Upper lobe of right lung (tissue), 1 donor: ENCODE results near the gene GRID2IP. TPM values are rescaled to one million over a fixed set of nuclear protein-coding genes. Genes with fewer than 3 reads are reported as not detected.

Experiments used
- ATAC-seq: fragments of 200-7000 bp; cut with Tn5 transposase; one replicate; pipeline ENCODE4 v1.9.1; 2020; ENCODE audit warnings: mild to moderate bottlenecking, moderate library complexity
- DNase-seq: peaks from one replicate; pipeline ENCODE4 v3.0.0-alpha.2; 2020
- H3K27ac ChIP-seq: fragments of 200-600 bp; one replicate; pipeline ENCODE4 v1.8.0; 2022
- H3K27me3 ChIP-seq: fragments of 200-600 bp; one replicate; pipeline ENCODE4 v1.8.0; 2022; ENCODE audit warnings: mild to moderate bottlenecking
- H3K36me3 ChIP-seq: fragments of 200-600 bp; one replicate; pipeline ENCODE4 v1.8.0; 2022
- H3K4me1 ChIP-seq: fragments of 200-600 bp; one replicate; pipeline ENCODE4 v1.8.0; 2022
- H3K4me3 ChIP-seq: fragments of 200-600 bp; one replicate; pipeline ENCODE4 v1.8.0; 2022; ENCODE audit warnings: mild to moderate bottlenecking
- H3K9me3 ChIP-seq: fragments of 200-600 bp; one replicate; pipeline ENCODE4 v1.8.0; 2022
- CTCF ChIP-seq: fragments of 200-600 bp; IDR thresholded peaks from one replicate; pipeline ENCODE4 v1.8.0; 2022; ENCODE audit warnings: antibody characterized with exemption
- intact Hi-C: fragments of 100-400 bp; cut with DNase I; formaldehyde crosslinking; loops from one replicate; pipeline ENCODE4 v1.11.0; 2022
- total RNA-seq: library from RNA; stranded (reverse); fragmentation: NEBNext Ultra II Directional; extraction: Animal tissue kit (Norgen Biotek cat#: 25700); gene quantifications from one replicate; pipeline ENCODE4 v1.2.1, GENCODE V29; 2021
- donor health status: DM: no; HTN: yes; CAD: no; lungs with severe emphysema.

The GRID2IP gene
- total RNA-seq, 1 donor from 2014 or later, result 0.46 TPM

GRCh38 chr7:6479067-6479466, 72.2 kb downstream of the GRID2IP start:
- no peak for ATAC-seq
- no peak overlapping the region for H3K4me3 ChIP-seq
- no peak overlapping the region for H3K27ac ChIP-seq
- H3K36me3 ChIP-seq, result peaks cover 12% of the 10 kb centered on the region
- TF ChIP-seq CTCF, result no peak
- DNase-seq, result no peak
- intact Hi-C loops, result no loop called here
- no peaks in the 10 kb centered on the region for H3K9me3 ChIP-seq
- H3K4me1 ChIP-seq, result peaks cover 40% of the 10 kb centered on the region
- no peaks in the 10 kb centered on the region for H3K27me3 ChIP-seq

GRCh38 chr7:6478186-6478585, 73.1 kb downstream of the GRID2IP start:
- no peak for DNase-seq
- Histone ChIP-seq H3K4me3 (no peak overlapping the region), H3K4me1 (peaks cover 40% of the 10 kb centered on the region)

GRCh38 chr7:6477318-6477660, 74.0 kb downstream of the GRID2IP start:
- H3K9me3 ChIP-seq, result no peaks in the 10 kb centered on the region
- peaks cover 30% of the 10 kb centered on the region for H3K36me3 ChIP-seq
- H3K4me1 ChIP-seq, result peaks cover 33% of the 10 kb centered on the region
- ATAC-seq (no peak), DNase-seq (no peak)
- H3K27ac ChIP-seq, result no peak overlapping the region
- no peak overlapping the region for H3K4me3 ChIP-seq
- no peak for TF ChIP-seq CTCF
- intact Hi-C loops, result no loop called here
- no peaks in the 10 kb centered on the region for H3K27me3 ChIP-seq

More at GRCh38 chr7:6478186-6478585, 73.1 kb downstream of the GRID2IP start:
- no peak for ATAC-seq
- no peak for TF ChIP-seq CTCF
- no peaks in the 10 kb centered on the region for H3K27me3 ChIP-seq
- H3K9me3 ChIP-seq, result no peaks in the 10 kb centered on the region
- intact Hi-C loops, result no loop called here
- no peak overlapping the region for H3K27ac ChIP-seq
- H3K36me3 ChIP-seq, result peaks cover 21% of the 10 kb centered on the region

GRCh38 chr7:6476596-6477317, 74.5 kb downstream of the GRID2IP start:
- no peak overlapping the region for H3K4me3 ChIP-seq
- DNase-seq (no peak), ATAC-seq (no peak)
- TF ChIP-seq CTCF, result no peak
- H3K36me3 ChIP-seq, result peaks cover 35% of the 10 kb centered on the region
- H3K9me3 ChIP-seq, result no peaks in the 10 kb centered on the region
- H3K27ac ChIP-seq, result no peak overlapping the region
- peaks cover 29% of the 10 kb centered on the region for H3K4me1 ChIP-seq
- intact Hi-C loops, result no loop called here
- H3K27me3 ChIP-seq, result no peaks in the 10 kb centered on the region

- ATAC-seq (no peak), DNase-seq (no peak)
- Histone ChIP-seq H3K27me3 (no peaks in the 10 kb centered on the region), H3K4me3 (no peak overlapping the region), H3K9me3 (no peaks in the 10 kb centered on the region), H3K36me3 (peaks cover 35% of the 10 kb centered on the region), H3K4me1 (peaks cover 24% of the 10 kb centered on the region), H3K27ac (no peak overlapping the region)
- TF ChIP-seq CTCF, result no peak
- intact Hi-C loops, result no loop called here
Observed at GRCh38 chr7:6475433-6476186, 75.7 kb downstream of the GRID2IP start.
